ENCODE data around the gene SPEF1. TPM values are rescaled to one million over a fixed set of nuclear protein-coding genes. Genes with fewer than 3 reads are reported as not detected.

SPEF1 gene
- total and polyA plus RNA-seq, 2 of the 4 experiments (the other 2 are of a cell fraction) = 0.15 TPM; not detected in 1

DNA sequence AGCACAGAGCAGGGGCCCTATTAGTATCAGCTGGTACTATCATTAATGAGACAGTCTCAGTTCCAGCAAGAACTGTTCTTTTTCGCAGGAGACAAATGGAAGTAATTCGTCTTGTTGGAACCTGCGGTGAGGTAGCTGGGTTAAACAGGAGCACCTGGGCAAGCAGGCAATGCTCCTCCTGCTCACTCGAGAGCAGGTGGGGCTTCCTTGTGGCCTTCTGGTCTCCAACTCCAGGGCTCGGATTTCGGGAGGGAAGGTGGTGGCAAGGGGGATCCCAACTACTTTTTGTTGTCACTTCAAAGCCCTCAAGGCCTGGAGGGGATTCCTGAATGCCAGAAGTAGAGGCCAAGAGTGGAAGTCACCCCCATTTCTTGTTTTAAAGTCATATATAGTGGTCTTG, 1.3 kb upstream of the SPEF1 start:
- H3K9ac ChIP-seq (ENCODE audit: low read depth, low read length) = no peak overlapping the region

More for the DNA sequence above, 1.3 kb upstream of the SPEF1 start:
- H3K23ac ChIP-seq (ENCODE audit: low read depth, low read length) = no peak overlapping the region
- in situ Hi-C loops (cut with MboI; ENCODE audit: low sequenced_read_pairs) = loop anchor here (10.0 kb wide), 1 partner anchor 302 kb away; no protein-coding TSS in a partner anchor
- no peak overlapping the region for H3K56ac ChIP-seq (ENCODE audit: extremely low read depth, insufficient read depth, low read length)
- H4K20me1 ChIP-seq (ENCODE audit: insufficient read depth, low read length) = peaks cover 50% of the 10 kb centered on the region
- 85% methylated on average over 3 of the region's 6 CpGs; no CpG with 5 or more reads in 1 of the 2 experiments for WGBS, 2 experiments (ENCODE audit: extremely low coverage in 2 of 2, insufficient read length in 1 of 2)
- no peak overlapping the region for H2BK5ac ChIP-seq (ENCODE audit: low read depth, low read length, poor library complexity, severe bottlenecking)
- POLR2A ChIA-PET (ENCODE audit: unreplicated experiment) = no interaction called here
- no peaks in the 10 kb centered on the region for H3K9me3 ChIP-seq (ENCODE audit: control insufficient read depth, insufficient read depth, low read length)
- dilution Hi-C loops (cut with HindIII; ENCODE audit: low sequenced_read_pairs, unreplicated experiment) = no loop called here
- H4K5ac ChIP-seq (ENCODE audit: low read depth, low read length) = no peak overlapping the region
- H2AK9ac ChIP-seq (replicated peaks; ENCODE audit: low read depth, low read length, poor library complexity) = no peak overlapping the region
- H3K79me1 ChIP-seq (ENCODE audit: low read depth in 1 of 2, low read length in 2 of 2) = peaks cover 7 to 40% of the 10 kb centered on the region in 2 experiments; a peak in 3 of 4 replicates
- no peak overlapping the region for H3K27ac ChIP-seq (ENCODE audit: insufficient read depth, low read length)
- H3K9me1 ChIP-seq (ENCODE audit: insufficient read depth, low read length) = peaks cover 12% of the 10 kb centered on the region
- TF ChIP-seq MAZ (IDR thresholded peaks at IDR 0.05; ENCODE audit: borderline replicate concordance, low read depth, low read length) (no peak), MXI1 (IDR thresholded peaks at IDR 0.05; ENCODE audit: borderline replicate concordance, low read depth, low read length) (no peak), POLR2A (IDR thresholded peaks at IDR 0.05; ENCODE audit: low read depth, low read length) (no peak), RFX5 (IDR thresholded peaks at IDR 0.05; ENCODE audit: low read depth, low read length) (no peak), MAFK (IDR thresholded peaks at IDR 0.05; ENCODE audit: low read depth, low read length) (no peak), NFE2L2 (IDR thresholded peaks at IDR 0.05; ENCODE audit: low read depth, low read length) (no peak), CHD1 (IDR thresholded peaks at IDR 0.05; ENCODE audit: low read depth, low read length) (no peak), BHLHE40 (IDR thresholded peaks at IDR 0.05; ENCODE audit: low read depth, low read length) (no peak), RCOR1 (IDR thresholded peaks at IDR 0.05; ENCODE audit: insufficient replicate concordance, low read length) (no peak), SMC3 (IDR thresholded peaks at IDR 0.05; ENCODE audit: low read depth, low read length) (no peak), CEBPB (IDR thresholded peaks at IDR 0.05; ENCODE audit: low read depth, low read length) (no peak), RAD21 (IDR thresholded peaks at IDR 0.05; ENCODE audit: low read length) (no peak), FOS (IDR thresholded peaks at IDR 0.05; ENCODE audit: low read depth, low read length) (no peak)
- TF ChIP-seq, protein P1, sequence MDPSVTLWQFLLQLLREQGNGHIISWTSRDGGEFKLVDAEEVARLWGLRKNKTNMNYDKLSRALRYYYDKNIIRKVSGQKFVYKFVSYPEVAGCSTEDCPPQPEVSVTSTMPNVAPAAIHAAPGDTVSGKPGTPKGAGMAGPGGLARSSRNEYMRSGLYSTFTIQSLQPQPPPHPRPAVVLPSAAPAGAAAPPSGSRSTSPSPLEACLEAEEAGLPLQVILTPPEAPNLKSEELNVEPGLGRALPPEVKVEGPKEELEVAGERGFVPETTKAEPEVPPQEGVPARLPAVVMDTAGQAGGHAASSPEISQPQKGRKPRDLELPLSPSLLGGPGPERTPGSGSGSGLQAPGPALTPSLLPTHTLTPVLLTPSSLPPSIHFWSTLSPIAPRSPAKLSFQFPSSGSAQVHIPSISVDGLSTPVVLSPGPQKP (IDR thresholded peaks at IDR 0.05; ENCODE audit: borderline replicate concordance, low read depth, low read length) = no peak
- TF ChIP-seq, protein P2, sequence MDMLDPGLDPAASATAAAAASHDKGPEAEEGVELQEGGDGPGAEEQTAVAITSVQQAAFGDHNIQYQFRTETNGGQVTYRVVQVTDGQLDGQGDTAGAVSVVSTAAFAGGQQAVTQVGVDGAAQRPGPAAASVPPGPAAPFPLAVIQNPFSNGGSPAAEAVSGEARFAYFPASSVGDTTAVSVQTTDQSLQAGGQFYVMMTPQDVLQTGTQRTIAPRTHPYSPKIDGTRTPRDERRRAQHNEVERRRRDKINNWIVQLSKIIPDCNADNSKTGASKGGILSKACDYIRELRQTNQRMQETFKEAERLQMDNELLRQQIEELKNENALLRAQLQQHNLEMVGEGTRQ (IDR thresholded peaks at IDR 0.05; ENCODE audit: low read depth, low read length) = no peak
- TF ChIP-seq, protein P3, sequence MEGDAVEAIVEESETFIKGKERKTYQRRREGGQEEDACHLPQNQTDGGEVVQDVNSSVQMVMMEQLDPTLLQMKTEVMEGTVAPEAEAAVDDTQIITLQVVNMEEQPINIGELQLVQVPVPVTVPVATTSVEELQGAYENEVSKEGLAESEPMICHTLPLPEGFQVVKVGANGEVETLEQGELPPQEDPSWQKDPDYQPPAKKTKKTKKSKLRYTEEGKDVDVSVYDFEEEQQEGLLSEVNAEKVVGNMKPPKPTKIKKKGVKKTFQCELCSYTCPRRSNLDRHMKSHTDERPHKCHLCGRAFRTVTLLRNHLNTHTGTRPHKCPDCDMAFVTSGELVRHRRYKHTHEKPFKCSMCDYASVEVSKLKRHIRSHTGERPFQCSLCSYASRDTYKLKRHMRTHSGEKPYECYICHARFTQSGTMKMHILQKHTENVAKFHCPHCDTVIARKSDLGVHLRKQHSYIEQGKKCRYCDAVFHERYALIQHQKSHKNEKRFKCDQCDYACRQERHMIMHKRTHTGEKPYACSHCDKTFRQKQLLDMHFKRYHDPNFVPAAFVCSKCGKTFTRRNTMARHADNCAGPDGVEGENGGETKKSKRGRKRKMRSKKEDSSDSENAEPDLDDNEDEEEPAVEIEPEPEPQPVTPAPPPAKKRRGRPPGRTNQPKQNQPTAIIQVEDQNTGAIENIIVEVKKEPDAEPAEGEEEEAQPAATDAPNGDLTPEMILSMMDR (conservative IDR thresholded peaks at IDR 0.05; ENCODE audit: low read depth, low read length) = no peak
- peaks cover 16% of the 10 kb centered on the region for H3K4me1 ChIP-seq (ENCODE audit: control insufficient read depth, insufficient read depth, low read length)
- no peak overlapping the region for H3K18ac ChIP-seq (ENCODE audit: low read depth, low read length)
- CTCF ChIA-PET = no interaction called here
- no peak overlapping the region for H4K8ac ChIP-seq (ENCODE audit: low read depth in 2 of 2, low read length in 2 of 2)
- peaks cover 9% of the 10 kb centered on the region; the same call in 1 of the 2 replicates for H3K27me3 ChIP-seq (ENCODE audit: control insufficient read depth, insufficient read depth, low read length)
- H2AFZ ChIP-seq (replicated peaks; ENCODE audit: low read length, poor library complexity) = no peak overlapping the region
- H2BK120ac ChIP-seq (ENCODE audit: low read depth, low read length) = no peak overlapping the region
- no peak overlapping the region for H3K4ac ChIP-seq (ENCODE audit: low read depth, low read length)
- ATAC-seq (ENCODE audit: low read depth) = no peak
- no peak overlapping the region for H2BK15ac ChIP-seq (ENCODE audit: low read depth, low read length)
- H3K14ac ChIP-seq (replicated peaks; ENCODE audit: low read depth, low read length) = no peak overlapping the region
- no peak overlapping the region for H3K4me3 ChIP-seq (ENCODE audit: insufficient read depth, low read depth, low read length)
- no TSS peak for BruUV-seq (replicated peaks)
- peaks cover 11% of the 10 kb centered on the region for H3K36me3 ChIP-seq (ENCODE audit: control insufficient read depth, insufficient read depth, low read length)
- H2BK20ac ChIP-seq (ENCODE audit: low read depth, low read length) = no peak overlapping the region
- H2AK5ac ChIP-seq (ENCODE audit: low read depth, low read length) = no peak overlapping the region
- intact Hi-C loops (cut with micrococcal nuclease) = no loop called here
- no peak overlapping the region for H4K91ac ChIP-seq (ENCODE audit: insufficient read depth, low read depth, low read length)
- no peak overlapping the region for H3K4me2 ChIP-seq (ENCODE audit: low read depth, low read length)
- DNase-seq = no peak

Data from IMR-90 (cell line).